H1 (cell line): ENCODE results near the gene PRKAA2. TPM values are rescaled to one million over a fixed set of nuclear protein-coding genes. Genes with fewer than 3 reads are reported as not detected.

ENCODE experiments used
- CTCF ChIA-PET: fragments of 300-600 bp; sonication (Branson Sonifier 250); formaldehyde crosslinking; loops from one replicate; lab custom pipeline; 2021; ENCODE audit not compliant: partially characterized antibody; lab: Charles Lee
- POLR2A ChIA-PET: fragments of 300-600 bp; sonication (Branson Sonifier 250); formaldehyde crosslinking; loops from one replicate; lab custom pipeline; 2021; ENCODE audit warnings: inconsistent platforms; ENCODE audit not compliant: partially characterized antibody; lab: Charles Lee
- DNase-seq, 2 experiments: peaks; one replicate each; pipeline versions ENCODE4 v3.0.0 to v3.0.0-alpha.2; 2010 to 2022; ENCODE audit warnings: low spot score in 2 of 2, low read depth in 1 of 2, mixed read lengths in 1 of 2
- FAIRE-seq: peaks from 2 replicates; lab custom pipeline; 2011; peaks lifted over from hg19 to GRCh38; lab: Jason Lieb, UNC
- H2AFZ ChIP-seq: 2 replicates; pipeline ENCODE4 v1.8.1; 2012; ENCODE audit warnings: low read length, inconsistent platforms
- H2AK5ac ChIP-seq: 2 replicates; pipeline ENCODE4 v1.6.1; 2013; ENCODE audit warnings: low read depth, low read length
- H2BK120ac ChIP-seq: replicated peaks from 2 replicates; pipeline ENCODE3; 2013; ENCODE audit warnings: low read depth, low read length, inconsistent platforms
- H2BK12ac ChIP-seq: 2 replicates; pipeline ENCODE4 v1.6.1; 2013; ENCODE audit warnings: low read depth, low read length
- H2BK15ac ChIP-seq: 2 replicates; pipeline ENCODE4 v1.6.1; 2013; ENCODE audit warnings: low read length
- H2BK20ac ChIP-seq: 2 replicates; pipeline ENCODE4 v1.6.1; 2013; ENCODE audit warnings: low read length
- H2BK5ac ChIP-seq: 2 replicates; pipeline ENCODE4 v1.6.1; 2013; ENCODE audit warnings: low read depth, low read length
- H3K14ac ChIP-seq: 2 replicates; pipeline ENCODE4 v1.6.1; 2013; ENCODE audit warnings: inconsistent platforms; ENCODE audit not compliant: insufficient read length
- H3K18ac ChIP-seq: 2 replicates; pipeline ENCODE4 v1.6.1; 2013; ENCODE audit warnings: low read length; ENCODE audit errors: extremely low read depth
- H3K23ac ChIP-seq: 2 replicates; pipeline ENCODE4 v1.6.1; 2013; ENCODE audit warnings: inconsistent platforms; ENCODE audit not compliant: insufficient read length
- H3K23me2 ChIP-seq: 2 replicates; pipeline ENCODE4 v1.6.1; 2013; ENCODE audit warnings: low read depth, low read length
- H3K27ac ChIP-seq: 2 replicates; pipeline ENCODE4 v1.6.1; 2011; ENCODE audit warnings: low read depth, low read length, inconsistent platforms
- H3K27me3 ChIP-seq, 4 experiments: replicated peaks in 1 of 4; 1 replicate in 1 of 4; 2 replicates in 3 of 4; pipeline versions ENCODE4 v1.6.1 to v1.8.1; 2011 to 2013; ENCODE audit warnings: low read length in 3 of 4, mild to moderate bottlenecking in 3 of 4, inconsistent platforms in 2 of 4, mixed read lengths in 2 of 4, moderate library complexity in 1 of 4; ENCODE audit not compliant: control insufficient read depth in 3 of 4, insufficient read depth in 3 of 4; ENCODE audit errors: extremely low read depth in 1 of 4
- H3K36me3 ChIP-seq, 4 experiments: 2 replicates each; pipeline versions ENCODE4 v1.6.1 to v1.8.1; 2011 to 2013; ENCODE audit warnings: mild to moderate bottlenecking in 4 of 4, low read length in 3 of 4, moderate library complexity in 2 of 4, control low read depth in 1 of 4, inconsistent platforms in 1 of 4; ENCODE audit not compliant: insufficient read depth in 4 of 4, control insufficient read depth in 2 of 4
- H3K4ac ChIP-seq: replicated peaks from 2 replicates; pipeline ENCODE3; 2013; ENCODE audit warnings: low read length, low read depth, mixed read lengths, inconsistent platforms; ENCODE audit not compliant: insufficient read length
- H3K4me1 ChIP-seq, 4 experiments: replicated peaks in 1 of 4; 1 replicate in 1 of 4; 2 replicates in 3 of 4; pipeline versions ENCODE4 v1.6.1 to v1.8.1; 2011 to 2013; ENCODE audit warnings: low read length in 3 of 4, inconsistent platforms in 2 of 4, mixed read lengths in 1 of 4; ENCODE audit not compliant: insufficient read depth in 4 of 4, control insufficient read depth in 3 of 4
- H3K4me2 ChIP-seq, 2 experiments: 2 replicates each; pipeline versions ENCODE4 v1.6.1 to v1.8.1; 2011 to 2013; ENCODE audit warnings: low read depth in 2 of 2, low read length in 2 of 2, control low read depth in 1 of 2, inconsistent platforms in 1 of 2, mild to moderate bottlenecking in 1 of 2; ENCODE audit not compliant: insufficient read depth in 1 of 2
- H3K4me3 ChIP-seq, 4 experiments: fragments of 200-600, 300-600 bp in 1 of 4; sonication (generic), shearing (Covaris generic), sonication (Bioruptor Twin) in 1 of 4; 2 replicates each; pipeline versions ENCODE4 v1.5.1 to v1.8.1; 2011 to 2016; ENCODE audit warnings: low read length in 4 of 4, low read depth in 3 of 4, control low read depth in 2 of 4, inconsistent platforms in 2 of 4, mild to moderate bottlenecking in 2 of 4, mixed read lengths in 1 of 4, moderate library complexity in 1 of 4; ENCODE audit not compliant: insufficient read depth in 2 of 4; ENCODE audit errors: extremely low read depth in 1 of 4
- H3K56ac ChIP-seq: replicated peaks from 2 replicates; pipeline ENCODE3; 2013; ENCODE audit warnings: low read depth, mild to moderate bottlenecking, mixed read lengths, low read length, inconsistent platforms; ENCODE audit not compliant: insufficient read length
- H3K79me1 ChIP-seq: 2 replicates; pipeline ENCODE4 v1.6.1; 2013; ENCODE audit warnings: low read depth, low read length, control low read depth
- H3K79me2 ChIP-seq, 2 experiments: 2 replicates each; pipeline versions ENCODE4 v1.6.1 to v1.8.1; 2012 to 2013; ENCODE audit warnings: low read length in 2 of 2, mild to moderate bottlenecking in 2 of 2, inconsistent platforms in 1 of 2; ENCODE audit not compliant: insufficient read depth in 2 of 2, control insufficient read depth in 1 of 2
- H3K9ac ChIP-seq, 4 experiments: replicated peaks in 1 of 4; 1 replicate in 1 of 4; 2 replicates in 3 of 4; pipeline versions ENCODE4 v1.6.1 to v1.8.1; 2011 to 2013; ENCODE audit warnings: low read depth in 3 of 4, low read length in 3 of 4, control low read depth in 2 of 4, mild to moderate bottlenecking in 2 of 4, moderate library complexity in 2 of 4, inconsistent platforms in 1 of 4; ENCODE audit errors: extremely low read depth in 1 of 4
- H3K9me3 ChIP-seq, 2 experiments: 2 replicates each; pipeline versions ENCODE4 v1.6.1 to v1.8.1; 2012 to 2013; ENCODE audit warnings: mild to moderate bottlenecking in 2 of 2, moderate library complexity in 2 of 2, control low read depth in 1 of 2, inconsistent platforms in 1 of 2, low read depth in 1 of 2, low read length in 1 of 2, mixed read lengths in 1 of 2; ENCODE audit not compliant: insufficient read depth in 2 of 2
- H4K20me1 ChIP-seq, 2 experiments: replicated peaks in 1 of 2; 2 replicates each; pipeline versions ENCODE3 to v1.8.1; 2011 to 2013; ENCODE audit warnings: inconsistent platforms in 2 of 2, low read length in 2 of 2, mild to moderate bottlenecking in 1 of 2; ENCODE audit not compliant: insufficient read depth in 2 of 2, control insufficient read depth in 1 of 2
- H4K5ac ChIP-seq: 2 replicates; pipeline ENCODE4 v1.6.1; 2013; ENCODE audit warnings: low read length, low read depth, mixed read lengths, inconsistent platforms; ENCODE audit not compliant: insufficient read length
- H4K8ac ChIP-seq: 2 replicates; pipeline ENCODE4 v1.8.0; 2013; ENCODE audit warnings: mild to moderate bottlenecking, moderate library complexity, low read length, inconsistent platforms; ENCODE audit not compliant: insufficient read depth; ENCODE audit errors: extremely low read depth
- H4K91ac ChIP-seq: replicated peaks from 2 replicates; pipeline ENCODE3; 2013; ENCODE audit warnings: low read length, mixed read lengths, inconsistent platforms; ENCODE audit not compliant: insufficient read length
- CEBPB ChIP-seq: IDR thresholded peaks from 2 replicates; pipeline ENCODE4 v1.6.1; 2012; ENCODE audit warnings: low read depth, low read length
- KDM5A ChIP-seq: fragments of 200-600 bp; IDR thresholded peaks from 2 replicates; pipeline ENCODE4 v1.7.1; 2012; ENCODE audit warnings: mild to moderate bottlenecking, low read length, inconsistent platforms, mixed read lengths
- NRF1 ChIP-seq: IDR thresholded peaks from 2 replicates; pipeline ENCODE4 v1.6.1; 2011; ENCODE audit warnings: mild to moderate bottlenecking, low read depth, low read length, improper control_type of control experiment
- POU5F1 ChIP-seq: IDR thresholded peaks from 2 replicates; pipeline ENCODE4 v1.6.1; 2011; ENCODE audit warnings: low read depth, mild to moderate bottlenecking, low read length, moderate library complexity
- SIX5 ChIP-seq: IDR thresholded peaks from 2 replicates; pipeline ENCODE4 v1.6.1; 2011; ENCODE audit warnings: mild to moderate bottlenecking, low read depth, low read length
- SP1 ChIP-seq: IDR thresholded peaks from 2 replicates; pipeline ENCODE4 v1.6.1; 2011; ENCODE audit warnings: low read depth, low read length
- SP4 ChIP-seq: IDR thresholded peaks from 2 replicates; pipeline ENCODE4 v1.6.1; 2012; ENCODE audit warnings: low read length, inconsistent platforms
- WGBS, 2 experiments: shearing (Covaris generic) in 1 of 2; methylation state at CpG; one replicate each; pipeline versions ENCODE4 v1.1.6 to v1.1.7; 2013 to 2015; ENCODE audit warnings: low lambda C conversion rate in 2 of 2, mixed read lengths in 2 of 2, inconsistent platforms in 1 of 2, low coverage in 1 of 2, missing lambda C conversion rate in 1 of 2; ENCODE audit not compliant: insufficient replicate concordance in 2 of 2, insufficient coverage in 1 of 2, insufficient read length in 1 of 2; ENCODE audit errors: extremely low coverage in 1 of 2, missing lambda C conversion rate in 1 of 2; 5-methylcytosine and 5-hydroxymethylcytosine counted together
- polyA plus RNA-seq, 7 experiments: library from polyadenylated mRNA; depleted of rRNA in 3 of 7; stranded (reverse) in 5 of 7; unstranded in 2 of 7; fragments of >200 nt in 5 of 7; fragments of 200-250 nt in 2 of 7; gene quantifications; 1 replicate in 5 of 7; 2 replicates in 1 of 7; 4 replicates in 1 of 7; pipeline versions ENCODE4 v1.2.1 to v1.2.3, GENCODE V29; 2011 to 2013; ENCODE audit warnings: missing spikeins in 2 of 7, mixed read lengths in 2 of 7
- total RNA-seq: library from RNA; stranded (reverse); fragmentation: NEBNext Ultra II Directional; extraction: Animal tissue kit (Norgen Biotek cat#: 25700); gene quantifications from 2 replicates; pipeline ENCODE4 v1.2.1, GENCODE V29; 2021

The PRKAA2 gene
- total and polyA plus RNA-seq, 2 of the 8 experiments (the other 6 are each of a cell fraction or from before 2014, with no cell fraction given): 2.6 to 6.4 TPM

GRCh38 chr1:56655991-56656613, 11.0 kb downstream of the PRKAA2 start:
- H3K4ac ChIP-seq: no peak overlapping the region
- no peak overlapping the region for H3K4me2 ChIP-seq
- no peaks in the 10 kb centered on the region for H3K23me2 ChIP-seq
- H3K9ac ChIP-seq: no peak overlapping the region
- H3K23ac ChIP-seq: no peak overlapping the region
- no peak overlapping the region for H2BK12ac ChIP-seq
- H3K18ac ChIP-seq: no peak overlapping the region
- H3K4me1 ChIP-seq: no peaks in the 10 kb centered on the region
- H3K27me3 ChIP-seq: no peaks in the 10 kb centered on the region
- H3K56ac ChIP-seq: no peak overlapping the region
- no peak overlapping the region for H2AFZ ChIP-seq
- no peak overlapping the region for H4K5ac ChIP-seq
- no peak overlapping the region; the same call in 1 of the 2 replicates for H3K27ac ChIP-seq
- H3K79me2 ChIP-seq: peaks cover 0 to 24% of the 10 kb centered on the region in 2 experiments; a peak in 2 of 4 replicates
- ChIA-PET POLR2A (no interaction called here), CTCF (no interaction called here)
- peaks cover 0 to 14% (median 0%) of the 10 kb centered on the region in 4 experiments; a peak in 2 of 8 replicates for H3K36me3 ChIP-seq
- no peak for TF ChIP-seq SP1
- no peak for TF ChIP-seq KDM5A
- TF ChIP-seq SIX5: no peak
- no peak for TF ChIP-seq CEBPB
- no peak for TF ChIP-seq SP4
- no peak for TF ChIP-seq NRF1
- no peak for TF ChIP-seq POU5F1
- H3K14ac ChIP-seq: no peak overlapping the region
- 90% methylated on average over 1 of the region's 1 CpG; no CpG with 5 or more reads in 1 of the 2 experiments for WGBS, 2 experiments
- no peak overlapping the region for H4K91ac ChIP-seq
- H2BK15ac ChIP-seq: no peak overlapping the region
- DNase-seq (no peak), FAIRE-seq (no peak)
- no peaks in the 10 kb centered on the region for H4K20me1 ChIP-seq
- H2BK20ac ChIP-seq: no peak overlapping the region
- no peak overlapping the region for H4K8ac ChIP-seq
- no peak overlapping the region for H2BK120ac ChIP-seq
- no peak overlapping the region for H3K4me3 ChIP-seq
- no peak overlapping the region for H2AK5ac ChIP-seq
- H2BK5ac ChIP-seq: no peak overlapping the region
- no peaks in the 10 kb centered on the region for H3K79me1 ChIP-seq
- peaks cover 4 to 13% of the 10 kb centered on the region in 2 experiments; a peak in 2 of 4 replicates for H3K9me3 ChIP-seq
